Kasumi-1 (cell line): ENCODE data around the gene ALS2.
A peak's percentile ranks its signal among the peaks of the same experiment; 100 is the strongest.

Experiments used
- DNase-seq, 2 experiments: peaks; one replicate each; lab custom pipeline; 2025; lab: John Stamatoyannopoulos, UW

Gene ALS2

DNA sequence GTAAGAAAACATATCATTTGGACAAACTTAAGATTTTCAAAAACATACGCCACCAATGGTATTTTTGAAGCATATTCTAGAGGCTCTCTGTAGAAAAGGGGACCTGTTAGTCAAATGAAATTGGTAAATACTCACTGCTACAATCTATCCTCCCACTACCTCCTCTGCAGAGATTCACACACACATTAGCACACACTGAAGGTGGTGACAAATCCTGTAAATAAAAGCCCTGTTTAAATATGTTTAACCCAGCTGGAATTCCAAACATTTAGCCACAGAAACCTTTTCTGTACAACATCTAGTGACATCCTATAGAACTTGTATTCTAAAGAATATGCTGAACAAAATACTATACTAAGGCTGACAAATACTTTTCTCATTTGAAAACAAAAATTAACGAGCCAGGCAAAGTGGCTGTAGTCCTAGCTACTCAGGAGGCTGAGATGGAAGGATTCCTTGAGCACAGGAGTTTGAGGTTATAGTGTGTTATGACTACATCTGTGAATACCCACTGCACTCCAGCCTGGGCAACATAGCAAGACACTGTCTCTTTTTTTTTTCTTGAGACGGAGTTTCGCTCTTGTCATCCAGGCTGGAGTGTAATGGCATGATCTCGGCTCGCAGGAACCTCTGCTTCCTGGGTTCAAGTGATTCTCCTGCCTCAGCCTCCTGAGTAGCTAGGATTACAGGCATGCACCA lies 25.9 kb downstream of the ALS2 start:
- no peak for DNase-seq

DNA sequence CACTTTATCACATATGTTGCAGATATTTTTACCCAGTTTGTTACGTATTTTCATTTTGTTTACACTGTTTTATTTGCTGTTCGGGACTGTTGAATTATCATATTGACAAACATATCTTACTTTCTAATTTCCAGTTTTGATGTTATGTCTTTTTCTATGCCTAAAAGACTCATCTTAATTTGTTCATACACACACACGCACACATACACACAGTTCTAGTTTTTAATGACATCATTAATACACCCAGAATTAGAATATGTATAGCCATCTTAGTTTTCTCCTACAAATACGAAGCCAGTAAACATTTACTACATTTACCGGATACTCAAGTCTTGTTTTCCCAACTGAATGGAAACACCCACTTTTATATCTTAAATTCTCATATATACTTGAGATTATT lies 29.2 kb downstream of the ALS2 start:
- DNase-seq, result no peak

DNA sequence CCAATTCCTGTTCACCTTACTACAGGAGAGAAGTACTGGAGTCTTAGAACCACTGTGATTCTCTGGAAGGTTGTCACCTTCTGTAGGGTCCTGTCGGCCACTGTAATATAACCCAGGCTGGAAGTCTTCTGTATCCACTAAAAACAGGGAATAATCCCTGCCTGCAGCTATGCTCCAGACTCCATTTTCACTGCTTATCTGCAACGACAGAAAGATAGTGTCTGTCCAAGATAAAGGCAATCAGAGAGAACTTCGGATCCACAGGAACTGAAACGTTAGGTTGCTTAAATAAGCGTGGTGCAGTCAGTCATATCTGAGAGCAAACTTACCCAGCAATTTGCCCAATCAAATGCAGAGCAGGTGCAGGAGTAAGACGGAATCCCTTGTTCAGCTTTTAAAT lies 34.2 kb downstream of the ALS2 start:
- no peak for DNase-seq

DNA sequence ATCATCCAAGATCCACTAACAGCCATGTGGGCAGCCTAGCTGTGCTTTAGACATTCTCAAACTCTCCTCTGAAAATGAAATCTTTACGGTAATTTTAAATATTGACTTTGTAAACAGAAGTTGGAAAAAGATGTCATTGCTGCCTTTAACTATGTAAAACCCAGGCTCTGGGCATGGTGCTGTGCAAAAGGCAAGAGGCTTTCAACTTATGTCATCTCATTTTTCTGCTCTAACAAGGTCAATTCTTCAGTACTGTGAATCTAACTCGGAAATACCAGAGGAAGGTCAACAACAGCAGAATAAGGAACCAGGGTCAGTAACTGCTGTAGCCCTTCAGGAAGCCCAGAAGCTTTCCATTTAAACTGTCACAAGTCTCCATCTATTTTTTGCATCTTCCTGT lies 45.2 kb downstream of the ALS2 start:
- peak in 1 of 2 experiments; percentile 6 for DNase-seq

DNA sequence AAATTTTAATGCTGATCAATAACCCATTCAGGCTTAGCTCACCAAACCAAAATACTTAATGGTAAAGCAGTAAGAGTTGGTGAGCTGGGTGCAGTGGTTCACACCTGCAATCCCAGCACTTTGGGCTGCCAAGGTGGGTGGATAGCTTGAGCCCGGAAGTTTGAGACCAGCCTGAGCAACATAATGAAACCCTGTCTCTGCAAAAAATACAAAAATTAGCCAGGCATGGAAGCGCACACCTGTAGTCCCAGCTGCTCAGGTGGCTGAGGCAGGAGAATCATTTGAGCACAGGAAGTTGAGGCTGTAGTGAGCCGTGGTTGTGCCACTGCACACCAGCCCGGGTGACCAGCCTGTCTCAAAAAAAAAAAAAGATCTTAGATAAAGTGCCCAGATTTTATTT lies 46.6 kb downstream of the ALS2 start:
- no peak for DNase-seq

DNA sequence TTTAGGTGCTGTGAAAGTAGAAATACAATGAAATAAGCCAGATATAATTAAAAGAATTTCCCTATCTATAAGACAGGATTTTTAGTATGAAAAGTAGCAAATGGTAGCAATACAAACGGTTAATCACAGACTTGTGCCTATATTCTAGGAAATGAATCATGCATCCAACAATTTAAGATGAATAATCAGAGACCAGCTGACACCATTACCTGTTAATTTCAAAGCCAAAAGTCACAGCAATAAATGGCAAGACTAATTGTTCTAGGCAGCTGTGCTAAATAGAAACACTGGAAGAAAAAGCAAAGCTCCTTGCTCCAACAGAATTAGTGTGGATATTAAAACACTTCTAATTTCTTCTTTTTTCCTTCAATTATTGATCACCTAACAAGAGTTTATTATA lies 47.2 kb downstream of the ALS2 start:
- no peak for DNase-seq

GRCh38 chr2:201730651-201731285 lies 50.0 kb downstream of the ALS2 start:
- no peak for DNase-seq

DNA sequence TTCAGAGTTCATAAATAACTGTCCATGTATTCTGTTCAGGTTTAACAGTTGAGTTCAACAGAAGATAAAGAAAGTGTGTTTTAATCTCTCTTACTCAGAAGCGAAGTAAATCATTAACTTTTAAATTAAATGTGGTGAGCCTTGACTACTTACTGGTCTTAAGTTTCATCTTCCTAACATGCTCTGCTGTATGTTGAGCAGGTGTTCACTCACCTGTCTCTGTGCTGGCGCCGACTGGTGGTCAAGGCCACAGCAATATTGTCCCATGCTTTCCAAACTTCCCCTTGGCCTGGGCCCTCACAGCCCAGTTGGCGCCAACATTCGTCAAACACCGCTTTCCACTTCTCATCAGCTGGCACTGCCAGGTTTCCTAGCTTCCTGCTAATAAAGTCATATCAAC lies 65.3 kb downstream of the ALS2 start:
- no peak for DNase-seq

DNA sequence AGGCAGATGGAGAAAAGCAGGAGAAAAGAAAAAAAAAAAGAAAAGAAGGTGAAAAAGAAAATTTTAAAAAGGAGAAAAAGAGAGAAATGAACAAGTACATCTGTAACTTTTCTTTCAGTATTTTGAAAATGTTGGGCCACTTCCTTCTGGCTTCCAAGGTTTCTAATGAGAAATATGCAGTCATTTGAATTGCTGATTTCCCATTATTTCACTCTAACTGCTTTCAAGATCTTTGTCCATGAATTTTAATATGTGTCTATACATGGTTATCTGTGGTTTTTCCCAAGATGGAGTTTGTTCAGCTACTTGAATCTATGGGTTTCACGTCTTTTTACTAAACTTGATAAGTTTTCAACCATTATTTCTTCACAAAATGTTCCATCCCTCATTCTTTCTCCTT lies 68.0 kb downstream of the ALS2 start:
- DNase-seq, result no peak

- no peak for DNase-seq
Measured at GRCh38 chr2:201709747-201710146, 71.0 kb downstream of the ALS2 start.

GRCh38 chr2:201709049-201709448 lies 71.7 kb downstream of the ALS2 start:
- DNase-seq, result no peak

DNA sequence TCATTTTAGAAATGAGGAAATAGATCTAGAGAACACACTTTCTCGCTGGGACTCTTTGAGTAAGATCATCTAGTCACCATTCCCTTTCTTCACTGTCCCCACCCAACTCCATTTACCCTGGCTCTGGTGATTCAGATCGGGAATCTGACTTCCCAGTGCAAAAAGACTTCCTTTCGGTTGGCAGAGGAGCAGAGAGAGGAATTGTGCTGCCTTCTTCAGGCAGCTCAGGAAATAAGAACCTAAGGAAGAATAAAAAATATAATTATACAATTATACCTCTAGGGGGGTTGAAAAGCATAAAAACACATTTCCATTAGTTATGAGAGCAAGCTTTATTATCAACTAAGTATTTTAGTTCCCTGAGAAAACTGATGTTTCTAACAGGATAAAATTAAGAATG lies 73.0 kb downstream of the ALS2 start:
- DNase-seq, result peak in 1 of 2 experiments; percentile 26

DNA sequence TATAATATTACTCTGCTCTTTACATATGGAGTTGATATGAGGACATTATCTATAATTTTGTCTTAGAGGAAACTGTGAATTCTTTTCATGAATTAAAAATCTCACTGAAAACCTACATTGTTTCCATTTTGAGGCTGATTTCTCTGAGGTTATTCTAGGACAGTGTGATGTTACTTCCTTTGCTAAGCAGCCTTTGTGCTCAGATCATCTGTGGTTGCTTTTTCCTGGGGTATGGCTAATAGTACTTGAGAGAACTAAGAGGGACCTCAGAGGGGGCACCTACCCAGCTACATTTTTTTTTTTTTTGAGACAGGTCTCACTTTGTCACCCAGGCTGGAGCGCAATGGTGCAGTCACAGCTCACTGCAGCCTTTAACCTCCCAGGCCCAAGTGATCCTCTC lies 73.6 kb downstream of the ALS2 start:
- peak; percentile 30 to 40 for DNase-seq

DNA sequence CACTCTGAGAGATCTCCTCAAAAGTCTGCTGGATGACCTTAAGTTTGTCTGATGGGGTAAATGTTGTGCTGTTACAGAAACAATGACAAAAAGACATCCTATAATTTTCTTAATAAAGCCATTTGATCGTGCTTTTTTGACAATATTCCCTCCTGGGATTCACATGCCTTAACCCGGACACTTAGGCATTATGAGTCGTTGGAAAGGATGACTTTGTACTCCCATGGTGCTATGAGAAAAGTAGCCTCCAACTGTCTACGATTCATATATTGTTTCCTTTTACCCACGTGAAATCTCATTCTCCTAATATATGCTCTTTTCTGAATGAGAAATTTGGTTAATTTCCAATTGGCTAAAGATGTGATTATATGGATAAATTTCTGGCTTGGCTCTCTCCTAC lies 76.2 kb downstream of the ALS2 start:
- DNase-seq, result no peak

DNA sequence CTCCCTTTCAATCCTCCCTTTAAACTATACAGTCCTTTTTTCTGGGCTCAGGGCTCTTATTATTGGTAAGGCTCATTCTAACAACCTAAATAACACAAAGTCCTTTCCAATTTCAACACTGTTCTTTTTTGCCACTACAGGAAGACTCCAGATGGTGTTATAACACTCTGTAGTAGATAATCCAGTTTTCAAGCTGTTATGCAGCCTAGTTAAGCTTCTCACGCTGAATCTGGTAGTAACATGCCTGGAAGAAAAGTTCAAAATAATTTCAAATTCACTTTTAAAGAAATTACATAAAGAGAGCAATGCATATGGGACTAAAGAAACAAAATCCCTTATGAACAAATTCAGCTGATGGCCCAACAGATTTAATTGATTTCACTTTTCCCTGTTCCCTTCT lies 79.1 kb downstream of the ALS2 start:
- DNase-seq, result no peak

DNA sequence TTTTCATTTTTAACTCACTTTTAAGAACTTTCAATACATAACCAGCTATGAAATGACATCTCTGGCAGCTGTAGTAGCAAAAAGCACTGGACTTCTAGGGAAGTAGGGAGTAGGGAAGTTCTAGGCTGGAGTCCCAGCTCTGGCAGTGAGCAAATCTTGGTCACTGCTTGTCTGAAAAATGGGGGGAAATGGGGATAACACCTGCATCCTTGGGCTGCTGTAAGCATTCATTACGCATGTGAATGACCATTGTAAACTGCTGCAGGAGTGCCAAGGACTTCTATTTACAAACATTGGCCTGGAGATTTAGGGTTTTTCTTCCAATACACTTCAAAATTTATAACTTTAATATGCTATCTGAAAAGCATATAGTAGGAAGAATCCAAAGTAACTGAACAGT lies 81.3 kb downstream of the ALS2 start:
- DNase-seq, result no peak

DNA sequence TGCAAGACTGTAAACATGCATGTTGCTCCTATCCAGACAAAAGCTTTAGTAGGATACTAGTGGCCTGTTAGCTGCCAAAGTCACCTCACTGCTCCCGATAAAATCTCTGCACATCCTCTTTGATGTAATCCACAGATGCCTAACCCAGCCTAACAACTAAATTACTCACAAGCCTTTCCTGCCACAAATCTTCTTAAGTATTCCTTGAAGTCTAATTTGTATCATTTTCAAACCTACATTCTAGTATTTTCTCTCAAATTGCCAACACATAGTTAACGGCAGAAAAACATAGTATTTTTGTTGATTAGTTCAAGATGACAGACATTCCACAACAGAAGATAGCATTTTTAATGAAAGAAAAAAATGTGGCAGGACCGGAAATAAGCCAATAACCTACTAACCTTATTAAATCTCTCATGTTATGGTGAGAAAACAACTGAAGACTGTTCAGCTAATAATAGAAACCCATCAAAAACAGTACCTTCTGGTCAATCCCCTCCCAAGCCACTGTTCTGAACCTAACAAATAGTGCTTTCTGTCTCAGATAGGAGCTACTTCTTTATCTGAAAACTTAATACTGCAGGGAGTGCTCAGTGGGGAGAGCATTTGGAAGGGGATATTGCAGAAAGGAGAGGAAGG lies 82.0 kb downstream of the ALS2 start, which contains the start of gene MPP4:
Gene MPP4, minus strand, starts transcription at position 57 of the 639 bp plus-strand sequence. CDS start 4,690 bp downstream, outside the sequence.
- DNase-seq, result no peak

GRCh38 chr2:201697899-201698298 lies 82.8 kb downstream of the ALS2 start:
- no peak for DNase-seq

DNA sequence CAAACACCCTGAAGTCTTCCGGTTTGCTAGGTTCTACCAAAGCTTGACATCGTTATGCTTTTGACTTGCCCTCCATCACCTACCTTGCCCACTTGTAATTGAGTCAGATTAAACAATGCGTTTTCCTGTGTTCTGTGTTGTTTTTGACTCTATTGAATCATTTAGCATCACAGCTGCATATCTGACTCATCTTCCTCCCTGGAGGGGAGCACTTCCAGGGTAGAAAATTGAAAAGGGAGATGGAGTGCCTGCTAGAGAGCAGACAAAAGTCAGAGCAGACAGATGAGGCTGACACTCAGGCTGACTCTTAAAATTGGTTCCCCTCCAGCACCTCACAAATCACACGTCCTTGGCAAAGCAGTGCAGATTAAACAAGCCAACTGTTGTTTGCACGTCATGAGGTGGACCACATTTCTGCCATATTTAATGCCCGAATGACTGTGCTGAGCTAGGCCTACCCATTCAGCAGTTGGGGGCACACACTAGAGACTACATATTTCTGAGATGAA lies 84.5 kb downstream of the ALS2 start:
- DNase-seq, result no peak

DNA sequence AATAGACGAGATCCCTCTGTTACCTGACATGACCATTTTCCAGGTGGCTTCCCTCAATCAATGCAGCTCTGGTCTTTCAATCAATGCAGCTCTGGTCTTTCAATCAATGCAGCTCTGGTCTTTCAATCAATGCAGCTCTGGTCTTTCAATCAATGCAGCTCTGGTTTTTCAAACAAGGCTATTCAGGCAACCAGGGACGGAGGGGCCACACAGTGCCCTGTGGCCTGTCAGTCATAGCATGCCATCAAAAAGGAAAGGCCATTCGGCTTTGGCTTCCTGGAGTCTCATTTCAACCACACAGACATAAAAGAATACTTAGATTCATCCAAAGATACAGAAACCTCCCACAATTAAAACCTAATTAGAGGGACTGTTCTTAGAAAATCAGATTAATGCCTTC lies 95.6 kb downstream of the ALS2 start:
- DNase-seq, result no peak

DNA sequence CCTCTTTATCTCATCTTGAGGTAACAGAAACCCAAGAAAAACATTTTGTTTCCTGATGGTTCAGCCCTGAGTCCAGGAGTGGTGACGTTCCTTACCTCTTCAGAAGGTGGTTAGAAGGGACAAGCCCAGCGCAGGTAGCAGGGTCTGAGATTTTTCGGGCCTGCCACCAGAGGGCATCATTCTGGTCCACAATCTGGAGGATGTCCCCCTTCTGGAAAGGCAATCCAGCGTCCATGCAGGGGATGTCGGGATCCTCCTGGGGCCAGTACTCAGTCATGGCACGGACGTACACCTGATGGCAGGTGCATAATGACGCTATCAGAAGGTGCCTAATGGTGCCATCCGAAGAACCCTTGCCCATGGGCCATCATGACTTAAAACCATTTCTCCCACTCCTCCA lies 100.0 kb downstream of the ALS2 start:
- DNase-seq, result peak in 1 of 2 experiments; percentile 23

DNA sequence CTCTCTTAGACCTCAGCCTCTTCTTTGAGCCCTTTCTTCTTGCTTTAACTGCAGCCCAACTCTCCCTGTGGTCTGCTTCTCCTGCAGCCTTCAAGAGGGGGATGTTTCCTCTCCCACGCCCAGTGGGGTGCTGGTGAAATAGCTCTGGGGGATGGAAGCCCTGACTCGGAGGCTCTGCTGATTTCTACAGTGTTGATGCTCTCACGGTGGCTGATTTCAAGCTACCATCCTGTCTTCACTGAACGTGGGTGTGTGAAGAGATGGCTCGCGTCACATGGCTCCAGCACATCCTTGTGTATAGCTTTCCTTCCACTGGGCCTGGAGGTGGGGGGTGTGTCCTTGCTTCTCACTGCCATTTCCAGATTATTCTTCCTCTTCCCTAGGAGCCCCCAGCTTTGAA lies 102.3 kb downstream of the ALS2 start:
- DNase-seq, result peak; percentile 13 to 20

GRCh38 chr2:201675454-201675853 lies 105.3 kb downstream of the ALS2 start:
- DNase-seq, result no peak
